DMS114 treated with DMSO at 0.1 percent for 48 hours (cell line): ENCODE results near the gene COL20A1.

ENCODE experiments used
- DNase-seq: peaks from one replicate; lab custom pipeline; 2025; ENCODE audit not compliant: unreplicated experiment; lab: John Stamatoyannopoulos, UW

COL20A1 gene

DNA sequence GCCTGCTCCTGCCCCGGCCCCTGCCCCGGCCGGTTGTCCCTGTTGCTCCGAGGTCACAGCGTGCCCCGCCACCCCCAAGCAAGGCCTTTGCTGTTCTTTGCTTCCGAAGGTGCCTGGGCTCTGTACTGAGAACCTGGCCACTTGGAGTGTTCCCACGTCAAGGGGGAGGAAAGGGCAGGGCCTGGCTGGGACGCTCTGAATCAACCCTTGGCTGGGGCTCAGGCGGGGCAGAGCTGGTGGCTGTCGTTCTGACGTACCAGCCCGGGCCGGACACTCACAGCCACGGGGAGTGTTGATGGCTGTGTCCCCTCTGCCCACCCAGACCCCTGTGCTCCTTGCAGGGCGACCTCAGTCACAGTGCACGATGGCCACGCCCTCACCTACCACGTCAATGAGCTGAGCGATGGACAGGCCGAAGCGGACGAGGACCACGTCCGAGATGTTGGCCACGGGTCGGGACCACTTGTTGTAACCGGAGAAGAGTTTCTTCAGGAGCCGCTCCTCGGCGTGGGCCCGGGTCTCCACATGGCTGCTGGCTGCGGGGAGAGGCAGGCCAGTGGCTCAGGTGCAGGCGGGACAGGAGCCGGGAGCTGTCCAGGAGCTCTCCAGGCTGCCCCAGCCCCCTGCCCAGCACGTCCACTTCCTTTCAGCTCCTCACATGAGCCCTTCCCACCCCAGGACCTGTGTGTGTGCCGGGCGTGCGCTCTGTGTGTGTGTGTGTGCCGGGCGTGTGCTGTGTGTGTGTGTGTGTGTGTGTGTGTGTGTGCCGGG lies 66.4 kb downstream of the COL20A1 start:
- DNase-seq, result no peak

DNA sequence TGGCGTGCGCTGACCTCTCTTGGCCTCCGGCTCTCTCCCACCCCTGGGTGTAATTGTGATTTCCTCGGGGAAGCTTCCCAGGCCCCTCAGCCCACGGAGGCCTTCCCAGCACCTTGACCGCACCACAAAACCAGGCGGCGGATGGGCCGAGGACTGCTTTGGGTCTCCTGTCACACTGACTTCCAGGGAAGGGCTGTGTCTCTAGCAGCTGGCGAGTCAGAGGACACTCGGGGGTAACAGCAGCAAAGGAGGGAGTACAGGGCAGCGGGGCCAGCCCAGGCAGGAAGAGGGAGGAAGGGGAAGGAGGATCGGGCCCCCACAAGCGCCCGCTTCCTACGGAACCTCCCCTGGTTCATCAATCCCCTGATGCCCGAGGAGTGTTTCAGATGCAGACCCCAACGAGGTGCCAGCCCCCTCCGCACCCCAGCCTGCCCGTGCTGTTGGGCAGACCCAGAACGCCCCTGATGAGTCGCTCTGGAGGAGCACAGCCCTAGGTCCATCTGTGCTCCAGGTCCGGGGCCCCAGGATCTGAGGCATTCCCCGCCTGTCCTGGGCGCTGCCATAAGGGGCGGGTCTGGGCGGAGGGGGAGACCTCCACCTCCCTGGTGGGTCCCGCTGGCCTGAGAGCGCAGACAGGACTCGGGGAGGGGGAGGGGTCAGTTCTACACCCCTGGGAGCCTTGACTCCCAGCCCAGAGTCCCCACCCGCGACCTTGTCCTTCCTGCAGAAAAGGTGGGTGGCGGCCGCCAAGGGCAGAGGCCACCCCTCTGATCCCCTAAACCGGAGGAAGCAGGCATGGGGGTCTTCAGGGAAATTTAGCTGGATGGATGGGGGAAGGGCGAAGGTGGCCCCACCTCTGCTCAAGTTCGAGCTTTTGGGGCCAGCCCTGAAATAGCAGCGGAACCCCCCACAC lies 67.2 kb downstream of the COL20A1 start:
- DNase-seq, result no peak

DNA sequence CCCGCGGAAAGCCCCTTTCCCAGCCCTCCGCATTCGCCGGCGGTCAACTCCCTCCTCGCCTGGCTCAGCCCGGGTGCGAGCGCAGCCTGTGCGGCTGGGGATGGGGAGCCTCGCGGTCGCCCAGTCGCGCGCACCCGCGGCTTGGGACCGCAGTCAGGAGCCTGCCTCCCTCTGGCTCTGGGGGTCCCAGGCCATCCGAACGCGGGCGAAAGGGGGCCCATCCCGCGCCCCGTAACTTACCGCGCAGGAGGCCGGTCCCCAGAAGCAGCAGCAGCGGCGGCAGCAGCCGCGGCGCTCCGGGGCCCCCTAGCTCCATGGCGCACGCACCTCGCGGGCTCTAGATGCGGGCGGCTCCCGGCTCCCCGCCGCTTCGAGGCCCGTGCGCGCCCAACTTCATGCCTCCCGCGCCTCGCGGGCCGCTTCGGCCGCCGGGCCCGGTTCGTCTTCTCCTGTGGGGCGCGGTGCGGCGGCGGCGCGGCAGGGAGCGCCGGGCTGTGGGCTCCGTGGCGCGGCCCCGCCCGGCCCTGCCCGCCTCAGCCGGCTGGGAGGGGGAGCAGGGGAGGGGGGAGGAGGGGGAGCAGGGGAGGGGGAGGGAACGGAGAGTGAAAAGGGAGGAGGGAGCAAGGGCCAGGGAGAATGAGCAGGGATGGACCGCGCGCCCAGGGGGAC lies 68.0 kb downstream of the COL20A1 start, which contains the start of gene CHRNA4:
Gene CHRNA4 (minus strand): TSS at position 500 of the 669 bp plus-strand sequence. CDS start 184 bp downstream, at position 316.
- no peak for DNase-seq

DNA sequence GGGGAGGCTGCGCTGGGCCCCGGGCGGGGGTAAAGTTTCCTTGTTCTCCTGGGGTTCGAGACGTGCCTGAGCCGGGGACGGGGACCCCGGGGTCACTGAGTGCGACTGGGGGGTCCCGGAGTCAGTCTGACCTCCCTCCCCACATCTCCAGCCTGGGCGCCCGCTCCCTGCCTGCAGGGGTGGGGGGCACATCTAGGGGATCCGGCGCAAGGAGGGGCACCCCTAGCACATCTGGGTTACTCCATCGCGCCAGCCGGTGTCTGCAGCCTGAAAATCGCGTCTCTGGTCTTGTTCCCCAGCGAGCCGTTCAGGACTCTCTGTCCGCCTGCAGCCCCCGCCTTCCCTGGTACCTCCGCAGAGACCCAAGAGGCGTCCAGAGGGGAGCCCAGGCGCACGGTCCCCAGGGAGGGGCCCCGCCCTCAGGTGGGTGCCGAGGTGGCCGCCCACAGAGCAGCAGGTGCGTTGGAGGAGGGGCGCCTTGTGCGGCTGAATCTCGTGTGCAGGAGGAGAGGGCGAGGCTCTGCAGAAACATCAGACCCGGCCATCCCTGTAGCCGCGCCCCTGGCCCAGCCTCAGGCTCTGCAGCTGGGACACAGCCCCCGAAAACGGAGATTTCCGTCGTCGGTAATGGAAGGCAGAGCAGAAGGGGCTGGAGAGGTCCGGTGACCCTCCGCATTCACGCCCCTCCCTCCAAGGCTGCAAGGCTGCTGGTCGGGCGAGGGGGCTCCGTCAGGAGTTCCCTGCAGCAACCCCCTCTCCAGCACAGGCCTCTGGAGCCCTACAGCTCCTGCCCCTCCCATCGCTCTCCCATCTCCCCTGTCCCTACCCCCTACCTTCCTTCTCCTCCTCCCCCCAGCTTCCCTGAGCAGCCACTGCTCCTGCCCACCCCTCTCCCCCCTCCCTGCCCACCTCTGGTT lies 68.8 kb downstream of the COL20A1 start:
- DNase-seq, result no peak

DNA sequence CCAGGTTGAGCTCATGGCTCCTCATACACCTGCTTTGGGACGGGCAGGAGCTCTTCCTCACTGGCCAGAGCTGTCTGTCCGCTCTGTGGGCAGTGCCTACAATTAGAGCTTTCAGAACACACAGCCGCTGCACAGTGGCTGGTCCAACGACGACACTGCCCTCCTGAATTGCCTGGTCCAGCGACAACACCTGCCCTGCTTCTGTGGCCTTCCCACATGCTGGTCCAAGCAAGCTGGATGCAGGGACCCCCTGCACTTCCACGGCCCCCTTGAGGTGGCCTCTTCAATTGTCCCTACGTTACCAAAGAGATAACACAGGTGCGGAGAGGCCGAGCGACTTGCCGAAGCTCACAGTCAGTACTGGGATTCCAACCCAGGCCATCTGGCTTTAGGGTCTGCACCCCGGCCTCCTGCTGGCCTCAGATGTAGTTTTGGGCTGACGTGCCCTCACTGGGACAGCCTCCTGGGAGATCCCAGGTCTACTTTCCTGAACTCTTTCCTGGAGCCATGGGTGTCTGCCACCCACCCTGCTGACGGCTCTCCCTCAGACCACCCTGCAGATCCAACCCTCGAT lies 69.5 kb downstream of the COL20A1 start:
- DNase-seq, result no peak

GRCh38 chr20:63363013-63363957 lies 70.3 kb downstream of the COL20A1 start:
- no peak for DNase-seq

- no peak for DNase-seq
Observed at GRCh38 chr20:63363981-63364561, 71.1 kb downstream of the COL20A1 start.

GRCh38 chr20:63364801-63365585 lies 72.0 kb downstream of the COL20A1 start:
- no peak for DNase-seq

- no peak for DNase-seq
Observed at GRCh38 chr20:63365601-63366389, 72.8 kb downstream of the COL20A1 start.

GRCh38 chr20:63366390-63367365 lies 73.7 kb downstream of the COL20A1 start:
- DNase-seq, result no peak

- DNase-seq, result no peak
Observed at GRCh38 chr20:63367446-63368055, 74.6 kb downstream of the COL20A1 start.

GRCh38 chr20:63368151-63368550 lies 75.2 kb downstream of the COL20A1 start:
- DNase-seq, result no peak

GRCh38 chr20:63369024-63369530 lies 76.1 kb downstream of the COL20A1 start:
- DNase-seq, result no peak

DNA sequence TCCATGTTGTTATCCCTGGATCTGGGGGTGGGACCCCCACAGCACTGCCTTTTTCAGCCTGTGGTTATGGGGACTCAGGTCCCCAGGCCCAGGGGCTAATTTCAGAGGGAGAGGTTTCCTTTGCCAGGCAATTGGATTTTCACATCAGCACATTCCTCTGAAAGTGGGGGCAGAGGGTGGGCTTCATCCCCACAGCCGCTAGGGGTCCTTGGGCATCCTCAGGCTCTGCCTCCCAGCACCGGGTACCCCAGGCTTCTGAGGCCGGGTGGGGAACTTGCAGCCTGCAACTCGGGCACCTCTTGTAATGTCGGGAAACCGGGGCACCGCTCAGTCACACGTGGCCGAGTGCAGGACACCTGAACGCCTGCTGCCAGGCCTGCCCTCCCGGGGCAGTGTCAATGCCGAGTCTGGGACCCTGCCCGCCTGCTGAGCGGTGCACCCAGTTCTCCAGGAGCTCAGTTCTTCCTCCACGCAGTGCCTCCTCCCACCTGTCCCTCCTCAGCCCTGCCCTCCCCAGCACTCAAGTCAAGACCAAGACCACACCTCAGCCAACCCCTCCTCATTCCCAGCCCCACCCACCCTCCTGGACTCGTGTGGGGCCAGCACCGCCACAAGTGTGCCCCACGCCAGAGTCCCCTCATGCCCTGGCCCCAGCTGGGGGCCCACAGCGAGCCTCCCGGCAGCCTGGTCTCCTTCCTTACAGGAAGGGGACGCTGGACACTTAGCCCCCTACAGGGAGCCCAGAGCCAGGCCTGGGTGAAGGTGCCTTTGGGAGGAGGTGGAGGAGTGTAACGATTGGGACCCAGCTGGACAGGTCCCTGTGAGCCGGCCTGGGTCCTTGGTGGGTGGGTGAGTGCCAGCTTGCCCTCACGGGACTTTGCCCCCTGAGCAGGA lies 77.0 kb downstream of the COL20A1 start:
- DNase-seq, result no peak
